Measurements from ENCODE around the gene KPNA4.

GRCh38 chr3:160459450-160459970 is 105.9 kb downstream of the KPNA4 start:
- TF ChIP-seq, protein P1, sequence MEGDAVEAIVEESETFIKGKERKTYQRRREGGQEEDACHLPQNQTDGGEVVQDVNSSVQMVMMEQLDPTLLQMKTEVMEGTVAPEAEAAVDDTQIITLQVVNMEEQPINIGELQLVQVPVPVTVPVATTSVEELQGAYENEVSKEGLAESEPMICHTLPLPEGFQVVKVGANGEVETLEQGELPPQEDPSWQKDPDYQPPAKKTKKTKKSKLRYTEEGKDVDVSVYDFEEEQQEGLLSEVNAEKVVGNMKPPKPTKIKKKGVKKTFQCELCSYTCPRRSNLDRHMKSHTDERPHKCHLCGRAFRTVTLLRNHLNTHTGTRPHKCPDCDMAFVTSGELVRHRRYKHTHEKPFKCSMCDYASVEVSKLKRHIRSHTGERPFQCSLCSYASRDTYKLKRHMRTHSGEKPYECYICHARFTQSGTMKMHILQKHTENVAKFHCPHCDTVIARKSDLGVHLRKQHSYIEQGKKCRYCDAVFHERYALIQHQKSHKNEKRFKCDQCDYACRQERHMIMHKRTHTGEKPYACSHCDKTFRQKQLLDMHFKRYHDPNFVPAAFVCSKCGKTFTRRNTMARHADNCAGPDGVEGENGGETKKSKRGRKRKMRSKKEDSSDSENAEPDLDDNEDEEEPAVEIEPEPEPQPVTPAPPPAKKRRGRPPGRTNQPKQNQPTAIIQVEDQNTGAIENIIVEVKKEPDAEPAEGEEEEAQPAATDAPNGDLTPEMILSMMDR (IDR thresholded peaks at IDR 0.05; ENCODE audit: insufficient read depth, low read length): no peak
- TF ChIP-seq POLR2AphosphoS5 (IDR thresholded peaks at IDR 0.05; ENCODE audit: low read depth) (no peak), SPI1 (IDR thresholded peaks at IDR 0.05; ENCODE audit: borderline replicate concordance, low read depth) (no peak), REST (IDR thresholded peaks at IDR 0.05; ENCODE audit: insufficient replicate concordance, low read depth) (no peak)

Data from HL-60 (cell line).